CD4-positive, alpha-beta memory T cell (primary cell): ENCODE results near the gene HMX1. TPM values are rescaled to one million over a fixed set of nuclear protein-coding genes. Genes with fewer than 3 reads are reported as not detected.

Experiments used
- CTCF ChIA-PET: fragments of 350-600 bp; sonication (Branson Sonifier 250); formaldehyde crosslinking; loops from one replicate; lab custom pipeline; 2021; ENCODE audit warnings: inconsistent platforms; ENCODE audit not compliant: partially characterized antibody; lab: Charles Lee
- POLR2A ChIA-PET: fragments of 350-600 bp; sonication (Branson Sonifier 250); formaldehyde crosslinking; loops from one replicate; lab custom pipeline; 2021; ENCODE audit not compliant: partially characterized antibody; lab: Charles Lee
- DNase-seq, 5 donors: peaks; one replicate each; pipeline versions ENCODE4 v3.0.0 to v3.0.0-alpha.2; 2020 to 2022; ENCODE audit warnings: mixed read lengths in 1 of 5
- H3K27ac ChIP-seq: one replicate; pipeline ENCODE4 v1.7.0; 2013; ENCODE audit warnings: low read depth, low read length
- H3K27me3 ChIP-seq: 2 replicates; pipeline ENCODE4 v1.7.0; 2013; ENCODE audit warnings: mild to moderate bottlenecking, low read length, moderate library complexity; ENCODE audit not compliant: insufficient read depth
- H3K36me3 ChIP-seq: 2 replicates; pipeline ENCODE4 v1.7.0; 2013; ENCODE audit warnings: mild to moderate bottlenecking, low read length, moderate library complexity; ENCODE audit not compliant: insufficient read depth
- H3K4me1 ChIP-seq: 2 replicates; pipeline ENCODE4 v1.7.0; 2013; ENCODE audit warnings: mild to moderate bottlenecking, low read length, moderate library complexity; ENCODE audit not compliant: insufficient read depth
- H3K4me3 ChIP-seq, 2 donors: one replicate each; pipeline ENCODE4 v1.7.0; 2013; ENCODE audit warnings: low read length in 2 of 2, mild to moderate bottlenecking in 1 of 2
- H3K9me3 ChIP-seq, 2 donors: one replicate each; pipeline ENCODE4 v1.7.0; 2013; ENCODE audit warnings: low read length in 2 of 2, control low read depth in 1 of 2; ENCODE audit not compliant: control insufficient read depth in 1 of 2
- H3K27ac Mint-ChIP-seq, 7 donors: one replicate each; pipeline ENCODE4 v1.8.0; 2020 to 2021; ENCODE audit warnings: mixed read lengths in 7 of 7, mild to moderate bottlenecking in 6 of 7, inconsistent platforms in 3 of 7, moderate library complexity in 3 of 7
- H3K27me3 Mint-ChIP-seq, 2 donors: one replicate each; pipeline ENCODE4 v1.8.0; 2020 to 2021; ENCODE audit warnings: mixed read lengths in 2 of 2
- H3K36me3 Mint-ChIP-seq, 2 donors: one replicate each; pipeline ENCODE4 v1.8.0; 2020 to 2021; ENCODE audit warnings: mixed read lengths in 2 of 2, inconsistent platforms in 1 of 2, mild to moderate bottlenecking in 1 of 2
- H3K4me1 Mint-ChIP-seq, 4 donors: one replicate each; pipeline ENCODE4 v1.8.0; 2020 to 2021; ENCODE audit warnings: mixed read lengths in 4 of 4, mild to moderate bottlenecking in 1 of 4
- H3K4me3 Mint-ChIP-seq, 8 donors: one replicate each; pipeline ENCODE4 v1.8.0; 2020 to 2021; ENCODE audit warnings: mixed read lengths in 8 of 8, mild to moderate bottlenecking in 7 of 8, moderate library complexity in 6 of 8, inconsistent platforms in 3 of 8
- H3K9me3 Mint-ChIP-seq, 8 donors: one replicate each; pipeline ENCODE4 v1.8.0; 2020 to 2021; ENCODE audit warnings: mixed read lengths in 8 of 8, mild to moderate bottlenecking in 5 of 8, inconsistent platforms in 3 of 8, moderate library complexity in 1 of 8
- intact Hi-C: fragments of 100-400 bp; cut with micrococcal nuclease; formaldehyde crosslinking; loops from one replicate; pipeline ENCODE4 v1.15.1; 2023
- polyA plus RNA-seq, 2 donors: library from polyadenylated mRNA; unstranded; fragments of 300-500 nt; fragmentation: Illumina TruSeq; gene quantifications; one replicate each; pipeline ENCODE4 v1.2.3, GENCODE V29; 2021
- total RNA-seq, 2 experiments: library from RNA; stranded (reverse); gene quantifications; one replicate each; pipeline ENCODE4 v1.2.3, GENCODE V29; 2021

Gene HMX1
- total and polyA plus RNA-seq, 4 experiments from 2014 or later = not detected

DNA sequence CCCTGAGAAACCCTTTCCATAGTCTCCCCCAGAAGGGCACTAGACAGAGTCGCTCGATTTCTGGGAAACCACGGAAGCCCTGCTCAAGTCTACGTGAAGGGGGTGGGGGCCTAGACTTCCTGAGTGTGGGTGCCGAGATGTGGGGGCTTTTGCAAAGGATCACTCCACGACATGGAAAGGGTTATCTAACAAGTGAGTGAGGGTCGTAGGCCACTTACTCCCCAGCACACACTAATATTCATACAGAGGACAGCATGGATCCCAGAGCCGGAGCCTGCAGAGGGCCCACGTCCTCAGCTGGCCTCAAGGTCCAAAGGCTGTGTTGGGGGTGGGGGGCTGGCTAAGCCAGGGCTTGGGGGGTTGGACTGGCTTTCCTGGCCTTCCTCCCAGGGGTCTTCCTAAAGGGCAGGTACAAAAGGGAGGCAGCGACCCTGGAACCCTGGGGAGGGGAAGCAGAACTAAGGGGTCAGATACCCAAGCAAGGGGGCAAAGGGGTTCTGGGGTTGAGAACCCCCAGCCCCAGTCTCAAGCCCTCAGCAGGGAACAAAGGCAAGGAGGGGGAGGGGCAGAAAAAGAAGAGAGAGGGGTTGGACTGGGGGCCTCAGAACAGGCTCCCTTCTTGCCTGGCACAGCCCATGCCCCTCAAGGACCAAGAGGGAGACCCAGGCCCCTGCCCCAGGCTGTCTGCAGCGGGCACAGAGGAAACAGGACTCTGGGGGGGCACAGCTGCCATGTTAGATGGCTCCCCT lies 1.6 kb downstream of the HMX1 start:
- Mint-ChIP-seq H3K36me3 (no peaks in the 10 kb centered on the region), H3K4me3 (peak overlapping the region in 1 of 8 donors; percentile 40), H3K27ac (no peak overlapping the region), H3K4me1 (peaks cover 5 to 10% (median 8%) of the 10 kb centered on the region in 4 donors), H3K27me3 (peaks cover 38 to 41% of the 10 kb centered on the region in 2 donors), H3K9me3 (peaks cover 0 to 3% (median 0%) of the 10 kb centered on the region in 8 donors)
- DNase-seq = no peak
- Histone ChIP-seq H3K4me3 (no peak overlapping the region), H3K36me3 (no peaks in the 10 kb centered on the region), H3K9me3 (no peaks in the 10 kb centered on the region), H3K4me1 (no peaks in the 10 kb centered on the region), H3K27me3 (peaks cover 3% of the 10 kb centered on the region), H3K27ac (no peak overlapping the region)
- ChIA-PET CTCF (no interaction called here), POLR2A (no interaction called here)
- intact Hi-C loops = no loop called here

DNA sequence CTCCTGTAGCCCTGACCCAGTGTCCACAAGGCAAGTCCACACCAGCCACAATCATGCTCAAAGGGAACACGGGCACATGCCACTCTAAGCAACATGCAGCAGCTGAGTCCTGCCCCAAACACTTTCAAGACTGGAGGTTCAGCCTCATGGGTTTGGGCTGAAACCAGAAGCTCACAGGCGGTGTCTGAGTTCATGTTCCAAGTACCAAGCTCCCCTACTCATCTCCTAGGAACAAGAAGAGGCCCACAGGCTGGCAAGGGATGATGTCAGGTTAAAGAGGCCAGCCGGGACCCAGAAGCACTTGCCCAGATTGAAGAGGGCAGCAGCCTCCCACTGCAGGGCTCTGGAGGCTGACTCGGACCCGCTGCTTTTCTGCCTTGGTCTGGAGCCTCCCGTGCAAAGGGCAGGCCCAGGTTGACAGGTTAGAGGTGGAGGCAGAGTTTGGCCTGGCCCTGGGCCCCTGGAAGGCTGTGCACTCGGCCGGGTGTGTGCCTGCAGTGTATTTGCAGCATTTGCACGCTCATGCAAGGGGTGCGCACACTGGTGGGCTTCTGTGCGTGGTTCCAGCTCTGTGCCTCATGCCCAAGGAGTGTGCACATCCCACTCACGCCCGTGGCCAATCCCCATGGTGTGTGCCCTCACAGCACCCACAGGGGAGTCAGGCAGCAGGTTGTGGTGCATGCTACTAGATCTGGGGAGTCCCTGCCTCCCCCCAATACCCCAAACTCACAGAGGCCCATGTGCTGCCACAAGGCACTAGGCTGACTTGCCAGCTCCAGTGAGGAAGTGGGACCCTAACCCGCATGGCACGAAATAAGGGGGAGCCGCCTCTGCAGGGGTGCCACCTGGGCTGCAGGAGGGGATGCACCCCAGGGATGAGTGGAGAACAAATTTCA lies 2.4 kb downstream of the HMX1 start:
- no peak for DNase-seq
- peaks cover 0 to 3% (median 0%) of the 10 kb centered on the region in 8 donors for H3K9me3 Mint-ChIP-seq
- peaks cover 5 to 9% (median 7%) of the 10 kb centered on the region in 4 donors for H3K4me1 Mint-ChIP-seq
- no peak overlapping the region for H3K27ac Mint-ChIP-seq
- intact Hi-C loops = no loop called here
- ChIA-PET POLR2A (no interaction called here), CTCF (no interaction called here)
- H3K27me3 Mint-ChIP-seq = peaks cover 38 to 40% of the 10 kb centered on the region in 2 donors
- Histone ChIP-seq H3K4me3 (no peak overlapping the region), H3K27me3 (no peaks in the 10 kb centered on the region), H3K4me1 (no peaks in the 10 kb centered on the region), H3K36me3 (no peaks in the 10 kb centered on the region), H3K9me3 (no peaks in the 10 kb centered on the region), H3K27ac (no peak overlapping the region)
- no peak overlapping the region for H3K4me3 Mint-ChIP-seq
- H3K36me3 Mint-ChIP-seq = no peaks in the 10 kb centered on the region

- Histone ChIP-seq H3K4me1 (no peaks in the 10 kb centered on the region), H3K36me3 (no peaks in the 10 kb centered on the region), H3K9me3 (no peaks in the 10 kb centered on the region), H3K27me3 (peaks cover 5% of the 10 kb centered on the region), H3K4me3 (no peak overlapping the region), H3K27ac (no peak overlapping the region)
- intact Hi-C loops = no loop called here
- H3K4me1 Mint-ChIP-seq = peaks cover 5 to 9% (median 7%) of the 10 kb centered on the region in 4 donors
- H3K36me3 Mint-ChIP-seq = no peaks in the 10 kb centered on the region
- H3K9me3 Mint-ChIP-seq = peaks cover 0 to 3% (median 0%) of the 10 kb centered on the region in 8 donors
- no peak for DNase-seq
- H3K27me3 Mint-ChIP-seq = peaks cover 42 to 44% of the 10 kb centered on the region in 2 donors
- CTCF ChIA-PET = no interaction called here
- H3K27ac Mint-ChIP-seq = peak overlapping the region in 1 of 7 donors; percentile 62
- POLR2A ChIA-PET = no interaction called here
- peak overlapping the region in 1 of 8 donors; percentile 61 for H3K4me3 Mint-ChIP-seq
These were observed 3.2 kb downstream of the HMX1 start for GRCh38 chr4:8868321-8869001.

DNA sequence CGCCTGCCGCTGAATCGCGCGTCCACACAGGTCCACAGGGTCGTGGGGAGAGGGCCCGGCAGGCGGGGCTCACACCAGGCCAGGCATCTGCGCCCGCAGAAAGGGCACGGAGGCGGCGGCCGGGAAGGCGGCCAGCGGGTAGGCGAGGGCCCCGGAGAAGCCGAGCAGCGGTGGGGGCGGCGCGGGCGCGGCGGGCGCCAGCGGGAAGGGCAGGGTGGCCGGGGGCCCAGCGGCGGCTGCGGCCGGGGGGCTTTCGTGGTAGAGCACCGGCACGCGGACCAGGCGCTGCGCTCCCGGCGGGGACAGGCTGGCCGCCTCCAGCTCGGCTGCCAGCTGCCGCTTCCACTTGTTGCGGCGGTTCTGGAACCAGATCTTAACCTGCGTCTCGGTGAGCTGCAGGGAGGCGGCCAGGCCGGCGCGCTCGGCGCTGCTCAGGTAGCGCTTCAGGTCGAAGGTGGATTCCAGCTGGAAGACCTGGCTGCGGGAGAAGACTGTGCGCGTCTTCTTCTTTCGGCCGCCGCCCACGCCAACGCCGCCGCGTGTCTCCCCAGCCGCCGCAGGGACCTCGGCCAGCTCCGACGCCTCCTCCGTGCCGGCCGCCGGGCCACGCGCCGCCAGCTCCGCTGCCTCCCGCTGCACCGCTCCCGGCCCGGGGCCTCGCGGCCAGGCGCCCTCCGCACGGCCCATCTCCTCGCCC lies 3.9 kb downstream of the HMX1 start:
- Mint-ChIP-seq H3K27ac (no peak overlapping the region), H3K27me3 (peaks cover 43 to 46% of the 10 kb centered on the region in 2 donors), H3K4me3 (no peak overlapping the region), H3K36me3 (no peaks in the 10 kb centered on the region), H3K9me3 (peaks cover 0 to 3% (median 0%) of the 10 kb centered on the region in 8 donors), H3K4me1 (peaks cover 5 to 9% (median 7%) of the 10 kb centered on the region in 4 donors)
- intact Hi-C loops = no loop called here
- ChIA-PET POLR2A (no interaction called here), CTCF (no interaction called here)
- H3K36me3 ChIP-seq = no peaks in the 10 kb centered on the region
- H3K27ac ChIP-seq = no peak overlapping the region
- H3K9me3 ChIP-seq = no peaks in the 10 kb centered on the region
- no peaks in the 10 kb centered on the region for H3K4me1 ChIP-seq
- no peak overlapping the region for H3K4me3 ChIP-seq
- H3K27me3 ChIP-seq = peaks cover 5% of the 10 kb centered on the region
- DNase-seq = no peak

GRCh38 chr4:8866828-8867623 lies 4.6 kb downstream of the HMX1 start:
- intact Hi-C loops = no loop called here
- H3K36me3 ChIP-seq = no peaks in the 10 kb centered on the region
- DNase-seq = no peak
- H3K4me1 ChIP-seq = no peaks in the 10 kb centered on the region
- H3K27ac ChIP-seq = no peak overlapping the region
- Mint-ChIP-seq H3K9me3 (peaks cover 0 to 3% (median 0%) of the 10 kb centered on the region in 8 donors), H3K27ac (no peak overlapping the region), H3K4me3 (peak overlapping the region in 1 of 8 donors; percentile 23), H3K27me3 (peaks cover 43% of the 10 kb centered on the region in 2 donors), H3K4me1 (peaks cover 5 to 9% (median 7%) of the 10 kb centered on the region in 4 donors), H3K36me3 (no peaks in the 10 kb centered on the region)
- POLR2A ChIA-PET = no interaction called here
- H3K4me3 ChIP-seq = no peak overlapping the region
- H3K9me3 ChIP-seq = no peaks in the 10 kb centered on the region
- peaks cover 5% of the 10 kb centered on the region for H3K27me3 ChIP-seq
- CTCF ChIA-PET = no interaction called here

GRCh38 chr4:8866421-8866820 lies 5.2 kb downstream of the HMX1 start:
- H3K9me3 ChIP-seq = no peaks in the 10 kb centered on the region
- H3K36me3 ChIP-seq = no peaks in the 10 kb centered on the region
- no peak overlapping the region for H3K4me3 ChIP-seq
- Mint-ChIP-seq H3K9me3 (peaks cover 0 to 3% (median 0%) of the 10 kb centered on the region in 8 donors), H3K27me3 (peaks cover 43% of the 10 kb centered on the region in 2 donors), H3K4me1 (peaks cover 5 to 9% (median 7%) of the 10 kb centered on the region in 4 donors), H3K4me3 (no peak overlapping the region), H3K36me3 (no peaks in the 10 kb centered on the region), H3K27ac (no peak overlapping the region)
- no peak overlapping the region for H3K27ac ChIP-seq
- no peak for DNase-seq
- intact Hi-C loops = no loop called here
- ChIA-PET CTCF (no interaction called here), POLR2A (no interaction called here)
- H3K4me1 ChIP-seq = no peaks in the 10 kb centered on the region
- peaks cover 5% of the 10 kb centered on the region for H3K27me3 ChIP-seq
